Caco-2 (cell line): ENCODE measurements around the gene DGKA. TPM values are rescaled to one million over a fixed set of nuclear protein-coding genes. Genes with fewer than 3 reads are reported as not detected.

Source experiments
- BruUV-seq: library from RNA; stranded (reverse); fragments of 400-500 nt; replicated peaks from 2 replicates; lab custom pipeline; 2021; lab: Mats Ljungman, UMichigan
- CTCF ChIA-PET: fragments of 300-600 bp; sonication (Branson Sonifier 250); formaldehyde crosslinking; loops from one replicate; lab custom pipeline; 2022; ENCODE audit warnings: antibody characterized with exemption; lab: Charles Lee
- POLR2A ChIA-PET: fragments of 300-600 bp; sonication (Branson Sonifier 250); formaldehyde crosslinking; loops from one replicate; lab custom pipeline; 2022; ENCODE audit warnings: antibody characterized with exemption; lab: Charles Lee
- DNase-seq, 2 experiments: peaks; one replicate each; pipeline versions ENCODE4 v3.0.0 to v3.0.0-alpha.2; 2020 to 2022
- H3K27me3 ChIP-seq: replicated peaks from 2 replicates; pipeline ENCODE4 v1.6.0; 2011; ENCODE audit warnings: low read length; ENCODE audit not compliant: control insufficient read depth, insufficient read depth
- H3K36me3 ChIP-seq: 2 replicates; pipeline ENCODE4 v1.5.1; 2011; ENCODE audit warnings: low read length; ENCODE audit not compliant: control insufficient read depth, insufficient read depth
- H3K4me1 ChIP-seq: fragments of 250-450 bp; sonication (Bioruptor Pico); 2 replicates; pipeline ENCODE4 v1.5.1; 2020; ENCODE audit warnings: mild to moderate bottlenecking
- H3K4me3 ChIP-seq: 2 replicates; pipeline ENCODE4 v1.5.1; 2011; ENCODE audit warnings: low read depth, mild to moderate bottlenecking, control low read depth, low read length
- H3K9me3 ChIP-seq: fragments of 250-450 bp; sonication (Bioruptor Pico); 2 replicates; pipeline ENCODE4 v1.5.1; 2020; ENCODE audit warnings: mild to moderate bottlenecking, moderate library complexity
- H3K27ac Mint-ChIP-seq: one replicate; pipeline ENCODE4 v1.8.0; 2022; ENCODE audit warnings: mixed read lengths; ENCODE audit not compliant: unreplicated experiment
- H3K27me3 Mint-ChIP-seq: one replicate; pipeline ENCODE4 v1.8.0; 2022; ENCODE audit warnings: mixed read lengths; ENCODE audit not compliant: insufficient read depth, unreplicated experiment
- H3K36me3 Mint-ChIP-seq: one replicate; pipeline ENCODE4 v1.8.0; 2022; ENCODE audit warnings: mild to moderate bottlenecking, mixed read lengths; ENCODE audit not compliant: insufficient read depth, unreplicated experiment
- H3K4me1 Mint-ChIP-seq: one replicate; pipeline ENCODE4 v1.8.0; 2022; ENCODE audit warnings: low read depth, mixed read lengths; ENCODE audit not compliant: unreplicated experiment
- H3K4me3 Mint-ChIP-seq: one replicate; pipeline ENCODE4 v1.8.0; 2022; ENCODE audit warnings: mild to moderate bottlenecking, moderate library complexity, mixed read lengths; ENCODE audit not compliant: unreplicated experiment
- H3K9me3 Mint-ChIP-seq: one replicate; pipeline ENCODE4 v1.8.0; 2022; ENCODE audit warnings: mixed read lengths; ENCODE audit not compliant: unreplicated experiment
- intact Hi-C: fragments of 100-400 bp; cut with micrococcal nuclease; formaldehyde crosslinking; loops from one replicate; pipeline ENCODE4 v1.10.0; 2022; ENCODE audit not compliant: unreplicated experiment
- total RNA-seq: library from RNA; stranded (reverse); gene quantifications from 2 replicates; pipeline ENCODE4 v1.2.3, GENCODE V29; 2022
- TF ChIP-seq, protein P1 (sequence below), 2 experiments: fragments of 200-600 bp in 1 of 2; IDR thresholded peaks; 1 replicate in 1 of 2; 2 replicates in 1 of 2; pipeline versions ENCODE4 v1.5.1 to v1.8.0; 2011 to 2022; ENCODE audit warnings: antibody characterized with exemption in 1 of 2, control low read depth in 1 of 2, inconsistent platforms in 1 of 2, low read depth in 1 of 2, low read length in 1 of 2, mild to moderate bottlenecking in 1 of 2, moderate library complexity in 1 of 2; ENCODE audit not compliant: insufficient read depth in 1 of 2, severe bottlenecking in 1 of 2, unreplicated experiment in 1 of 2

Gene DGKA
- total RNA-seq, 1 experiment from 2014 or later = 22.2 TPM

DNA sequence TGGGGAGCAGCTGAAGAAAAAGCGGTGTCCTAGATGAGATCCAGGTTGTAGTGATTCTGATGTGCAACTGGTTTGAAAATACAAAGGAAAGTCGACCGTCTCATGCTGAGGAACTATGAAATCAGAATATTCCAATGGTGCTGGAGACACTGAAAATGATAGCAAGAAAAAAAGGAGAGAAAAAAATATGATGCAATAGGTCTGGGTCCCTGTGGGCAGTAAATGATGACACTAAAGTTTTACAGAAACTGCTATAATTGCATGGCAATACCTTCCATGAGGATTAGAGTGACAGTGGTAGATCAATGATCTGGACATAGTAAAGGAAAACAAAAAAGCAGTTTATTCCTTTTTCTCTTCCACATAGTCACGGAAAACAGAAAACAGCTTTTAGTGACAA lies 5.6 kb upstream of the DGKA start:
- BruUV-seq = no TSS peak
- Histone ChIP-seq H3K4me1 (peaks cover 9% of the 10 kb centered on the region), H3K9me3 (no peaks in the 10 kb centered on the region), H3K4me3 (no peak overlapping the region), H3K36me3 (peaks cover 1% of the 10 kb centered on the region), H3K27me3 (no peaks in the 10 kb centered on the region)
- no peak for DNase-seq
- Mint-ChIP-seq H3K4me3 (peak overlapping the region; percentile 98), H3K27me3 (no peaks in the 10 kb centered on the region), H3K4me1 (peaks cover 25% of the 10 kb centered on the region), H3K9me3 (no peaks in the 10 kb centered on the region), H3K36me3 (peaks cover 39% of the 10 kb centered on the region), H3K27ac (peak overlapping the region; percentile 33)
- TF ChIP-seq, protein P1, sequence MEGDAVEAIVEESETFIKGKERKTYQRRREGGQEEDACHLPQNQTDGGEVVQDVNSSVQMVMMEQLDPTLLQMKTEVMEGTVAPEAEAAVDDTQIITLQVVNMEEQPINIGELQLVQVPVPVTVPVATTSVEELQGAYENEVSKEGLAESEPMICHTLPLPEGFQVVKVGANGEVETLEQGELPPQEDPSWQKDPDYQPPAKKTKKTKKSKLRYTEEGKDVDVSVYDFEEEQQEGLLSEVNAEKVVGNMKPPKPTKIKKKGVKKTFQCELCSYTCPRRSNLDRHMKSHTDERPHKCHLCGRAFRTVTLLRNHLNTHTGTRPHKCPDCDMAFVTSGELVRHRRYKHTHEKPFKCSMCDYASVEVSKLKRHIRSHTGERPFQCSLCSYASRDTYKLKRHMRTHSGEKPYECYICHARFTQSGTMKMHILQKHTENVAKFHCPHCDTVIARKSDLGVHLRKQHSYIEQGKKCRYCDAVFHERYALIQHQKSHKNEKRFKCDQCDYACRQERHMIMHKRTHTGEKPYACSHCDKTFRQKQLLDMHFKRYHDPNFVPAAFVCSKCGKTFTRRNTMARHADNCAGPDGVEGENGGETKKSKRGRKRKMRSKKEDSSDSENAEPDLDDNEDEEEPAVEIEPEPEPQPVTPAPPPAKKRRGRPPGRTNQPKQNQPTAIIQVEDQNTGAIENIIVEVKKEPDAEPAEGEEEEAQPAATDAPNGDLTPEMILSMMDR (IDR thresholded peaks at IDR 0.05; ENCODE audit: insufficient read depth in 1 of 2, low read depth in 1 of 2, low read length in 1 of 2, severe bottlenecking in 1 of 2, unreplicated experiment in 1 of 2) = no peak
- intact Hi-C loops = no loop called here
- ChIA-PET POLR2A (no interaction called here), CTCF (interaction anchor here (1.5 kb wide), 1 partner anchor 108 kb away, joined by 4 read pairs; the partner anchor contains the start of genes ORMDL2 and SARNP)

- no peaks in the 10 kb centered on the region for H3K27me3 ChIP-seq
- TSS peak; percentile 42 for BruUV-seq
- ChIA-PET POLR2A (interaction anchor here (0.7 to 2.9 kb wide), 4 partner anchors 17 to 96 kb away, joined by 3 to 21 read pairs (median 8); partner anchors contain the start of genes DNAJC14 and RAB5B), CTCF (interaction anchor here (0.6 to 2.9 kb wide), 11 partner anchors 14 to 273 kb away, joined by 3 to 11 read pairs (median 5); partner anchors contain the start of genes ORMDL2 and SARNP)
- H3K4me1 Mint-ChIP-seq = peaks cover 30% of the 10 kb centered on the region
- TF ChIP-seq, protein P1 (IDR thresholded peaks at IDR 0.05; ENCODE audit: insufficient read depth in 1 of 2, low read depth in 1 of 2, low read length in 1 of 2, severe bottlenecking in 1 of 2, unreplicated experiment in 1 of 2) = no peak
- H3K27ac Mint-ChIP-seq = peak overlapping the region; percentile 97
- no peak for DNase-seq
- peaks cover 1% of the 10 kb centered on the region; the same call in 1 of the 2 replicates for H3K36me3 ChIP-seq
- H3K9me3 Mint-ChIP-seq = no peaks in the 10 kb centered on the region
- intact Hi-C loops = loop anchor here (1.0 to 2.0 kb wide), 2 partner anchors 109 to 187 kb away; partner anchors contain the start of gene SARNP
- peaks cover 15% of the 10 kb centered on the region for H3K4me1 ChIP-seq
- H3K9me3 ChIP-seq = no peaks in the 10 kb centered on the region
- H3K4me3 Mint-ChIP-seq = peak overlapping the region; percentile 98
- peak overlapping the region; percentile 74 for H3K4me3 ChIP-seq
- H3K36me3 Mint-ChIP-seq = peaks cover 41% of the 10 kb centered on the region
- no peaks in the 10 kb centered on the region for H3K27me3 Mint-ChIP-seq
Observed at GRCh38 chr12:55925870-55926737, 4.9 kb upstream of the DGKA start.
